MV-4-11 (cell line): ENCODE measurements around the gene ZNF547.
"Not testable (repeated sequence)": the region's sequence is repeated elsewhere in the genome, so short reads cannot be mapped to it uniquely, and the experiment has no call there.

Experiments used
- DNase-seq: peaks from one replicate; lab custom pipeline; 2025; lab: John Stamatoyannopoulos, UW

The ZNF547 gene

DNA sequence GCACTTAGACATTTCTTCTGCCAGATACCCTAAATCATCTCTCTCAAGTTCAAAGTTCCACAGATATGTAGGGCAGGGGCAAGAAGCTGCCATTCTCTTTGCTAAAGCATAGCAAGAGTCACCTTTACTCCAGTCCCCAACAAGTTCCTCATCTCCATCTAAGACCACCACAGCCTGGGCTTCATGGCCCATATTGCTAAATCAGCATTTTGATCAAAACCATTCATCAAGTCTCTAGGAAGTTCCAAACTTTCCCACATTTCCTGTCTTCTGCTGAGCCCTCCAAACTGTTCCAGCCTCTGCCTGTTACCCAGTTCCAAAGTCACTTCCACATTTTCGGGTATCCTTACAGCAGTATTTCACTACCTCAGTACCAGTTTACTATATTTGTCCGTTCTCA lies 11.3 kb downstream of the ZNF547 start:
- not testable (repeated sequence) for DNase-seq

- DNase-seq: no peak
These were observed 12.8 kb downstream of the ZNF547 start for GRCh38 chr19:57376151-57376550.

DNA sequence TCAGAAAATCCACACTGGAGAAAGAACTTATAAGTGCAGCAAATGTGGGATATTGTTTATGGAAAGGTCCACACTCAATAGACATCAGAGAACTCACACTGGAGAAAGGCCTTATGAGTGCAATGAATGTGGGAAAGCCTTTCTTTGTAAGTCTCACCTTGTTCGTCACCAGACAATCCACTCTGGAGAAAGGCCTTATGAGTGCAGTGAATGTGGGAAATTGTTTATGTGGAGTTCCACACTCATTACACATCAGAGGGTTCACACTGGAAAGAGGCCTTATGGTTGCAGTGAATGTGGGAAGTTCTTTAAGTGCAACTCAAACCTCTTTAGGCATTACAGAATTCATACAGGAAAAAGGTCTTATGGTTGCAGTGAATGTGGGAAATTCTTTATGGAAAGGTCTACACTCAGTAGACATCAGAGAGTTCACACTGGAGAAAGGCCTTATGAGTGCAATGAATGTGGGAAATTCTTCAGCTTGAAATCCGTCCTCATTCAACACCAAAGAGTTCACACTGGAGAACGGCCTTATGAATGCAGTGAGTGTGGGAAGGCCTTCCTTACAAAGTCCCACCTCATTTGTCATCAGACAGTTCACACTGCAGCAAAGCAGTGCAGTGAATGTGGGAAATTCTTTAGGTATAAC lies 14.3 kb downstream of the ZNF547 start:
- DNase-seq: no peak

- no peak for DNase-seq
These were observed 17.6 kb downstream of the ZNF547 start for GRCh38 chr19:57380923-57381322.

GRCh38 chr19:57382806-57383488 lies 19.6 kb downstream of the ZNF547 start:
- DNase-seq: no peak

- DNase-seq: no peak
These were observed 25.9 kb downstream of the ZNF547 start for GRCh38 chr19:57389194-57389729.

GRCh38 chr19:57389730-57390598 lies 26.6 kb downstream of the ZNF547 start, which contains the start of gene ZNF548:
ZNF548 (plus strand) TSS chr19:57389854; CDS start chr19:57390100, 246 bp downstream.
- DNase-seq: peak; percentile 100

DNA sequence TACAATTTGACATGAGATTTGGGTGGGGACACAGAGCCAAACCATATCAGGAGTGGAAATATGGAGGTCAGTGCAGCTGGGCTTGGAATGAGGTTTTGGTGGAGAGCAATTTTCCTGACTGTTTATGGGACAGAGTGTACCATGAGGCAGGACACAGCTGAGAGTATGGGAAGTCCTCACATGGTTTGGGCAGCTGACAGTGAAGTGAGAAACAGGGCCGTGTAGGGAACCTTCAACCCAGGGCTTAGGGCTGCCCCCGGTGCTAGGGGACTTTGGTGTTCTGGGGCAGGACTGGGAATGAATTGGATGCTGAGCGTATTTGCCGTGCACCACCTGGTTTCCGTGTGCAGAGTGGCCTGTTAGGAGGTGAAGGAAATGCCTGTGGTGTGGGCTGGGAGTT lies 32.4 kb downstream of the ZNF547 start:
- DNase-seq: no peak

- no peak for DNase-seq
These were observed 35.5 kb downstream of the ZNF547 start for GRCh38 chr19:57398868-57399267.

DNA sequence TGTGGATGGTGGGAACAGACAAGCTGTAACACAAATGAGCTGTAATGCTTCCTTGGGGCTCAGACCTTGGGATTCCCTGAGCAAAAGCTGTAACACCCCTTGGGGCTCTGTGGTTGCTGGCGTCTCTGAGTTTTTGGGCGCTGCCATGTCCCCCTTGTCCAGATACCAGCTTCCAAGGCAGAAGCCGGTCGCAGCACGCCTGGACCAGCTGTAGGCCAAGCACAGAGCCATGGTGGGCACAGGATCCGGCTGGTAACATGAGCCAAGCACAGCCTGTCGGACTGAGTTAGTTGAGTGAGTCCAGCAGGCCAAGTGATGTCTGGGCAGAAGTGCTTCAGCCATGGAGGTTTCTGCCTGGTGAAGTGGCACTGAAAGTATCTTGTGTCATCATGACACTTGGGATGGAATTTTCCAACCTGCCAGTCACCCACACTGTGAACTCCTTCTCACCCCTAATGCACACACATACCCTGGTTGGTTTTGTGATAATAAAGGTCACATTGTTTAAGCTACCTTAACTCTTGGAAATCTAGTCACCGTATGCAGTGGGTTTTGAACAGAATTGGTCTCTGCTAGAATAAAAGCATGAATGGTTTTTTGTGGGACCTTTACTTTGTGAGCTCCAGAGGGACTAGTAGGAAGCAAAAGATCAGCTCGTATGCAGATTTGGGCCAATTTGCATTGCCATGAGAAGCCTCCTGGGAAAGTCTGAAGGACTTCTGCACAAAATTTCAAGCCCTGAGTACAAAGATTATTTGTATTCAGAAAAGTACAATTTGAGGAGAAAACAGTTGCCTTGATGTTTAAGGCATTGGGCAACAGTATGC lies 40.6 kb downstream of the ZNF547 start:
- no peak for DNase-seq

DNA sequence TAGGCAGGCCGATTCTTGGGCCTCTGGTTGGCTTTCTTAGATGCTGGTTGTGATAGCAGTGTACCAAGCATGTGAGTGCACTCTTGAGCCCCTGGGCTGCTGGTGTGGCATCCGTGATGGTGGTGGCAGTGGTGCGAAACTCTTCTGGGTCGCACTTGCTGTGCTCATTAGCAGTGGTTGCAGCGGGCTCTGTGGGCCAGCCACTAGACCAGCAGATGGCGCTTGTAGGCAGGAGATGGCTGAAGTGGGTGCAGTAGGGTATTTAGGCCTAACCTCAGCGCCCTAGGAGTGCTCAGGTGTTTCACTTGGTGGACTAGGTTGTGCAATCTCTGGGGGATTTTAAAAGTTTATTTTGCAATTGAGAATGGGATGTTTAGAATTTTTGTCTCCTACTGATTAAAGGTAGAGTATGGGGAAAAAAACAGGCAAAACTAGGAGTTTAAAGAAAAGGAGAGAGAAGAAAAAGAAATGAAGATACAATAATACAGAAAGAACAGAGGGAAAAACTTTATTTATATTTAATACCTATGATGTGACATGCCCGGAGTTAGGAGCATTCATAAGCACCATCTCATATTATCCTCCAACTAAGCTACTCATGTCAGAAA lies 43.3 kb downstream of the ZNF547 start:
- peak; percentile 35 for DNase-seq

- DNase-seq: peak; percentile 96
These were observed 47.7 kb downstream of the ZNF547 start, which contains the start of gene ZNF17 for GRCh38 chr19:57410877-57411671. ZNF17 (plus strand) TSS chr19:57411161; CDS start chr19:57413616, 2,455 bp downstream.

DNA sequence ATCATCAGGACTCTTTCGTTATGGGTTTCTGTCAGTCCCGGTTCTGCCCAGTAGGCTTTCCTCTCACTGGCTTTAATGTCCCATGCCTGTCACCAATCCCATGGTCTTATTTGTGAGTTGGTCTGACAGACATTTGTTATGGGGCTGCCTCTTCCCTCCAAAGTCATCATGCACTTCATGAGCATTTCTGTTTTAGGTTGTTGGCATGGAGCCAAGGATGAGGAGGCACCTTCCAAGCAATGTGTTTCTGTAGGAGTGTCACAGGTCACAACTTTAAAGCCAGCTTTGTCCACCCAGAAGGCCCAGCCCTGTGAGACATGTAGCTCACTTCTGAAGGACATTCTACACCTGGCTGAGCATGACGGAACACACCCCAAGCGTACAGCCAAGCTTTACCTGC lies 56.1 kb downstream of the ZNF547 start:
- no peak for DNase-seq

- no peak for DNase-seq
These were observed 57.7 kb downstream of the ZNF547 start for GRCh38 chr19:57421037-57421436.
